Measurements from ENCODE around the gene RYK.

- TF ChIP-seq REST (IDR thresholded peaks at IDR 0.05; ENCODE audit: low read depth): no peak
- TF ChIP-seq TCF12 (IDR thresholded peaks at IDR 0.05; ENCODE audit: low read depth): no peak
- TF ChIP-seq RAD21 (IDR thresholded peaks at IDR 0.05; ENCODE audit: low read depth): no peak
- TF ChIP-seq CEBPB (IDR thresholded peaks at IDR 0.05): no peak
- TF ChIP-seq MAX (IDR thresholded peaks at IDR 0.05): no peak
Observed at GRCh38 chr3:134253475-134254226, 3.0 kb upstream of the RYK start.

Data from Ishikawa (cell line).